HG02588 (cell line): Measurements from ENCODE around the gene GABBR2.
"Not testable (repeated sequence)": the region's sequence is repeated elsewhere in the genome, so short reads cannot be mapped to it uniquely, and the experiment has no call there.

Experiments used
- ATAC-seq: cut with Tn5 transposase; IDR thresholded peaks from one replicate; pipeline ENCODE4 v1.9.1; 2021; ENCODE audit warnings: mild to moderate bottlenecking, moderate library complexity; ENCODE audit not compliant: unreplicated experiment

Gene GABBR2

DNA sequence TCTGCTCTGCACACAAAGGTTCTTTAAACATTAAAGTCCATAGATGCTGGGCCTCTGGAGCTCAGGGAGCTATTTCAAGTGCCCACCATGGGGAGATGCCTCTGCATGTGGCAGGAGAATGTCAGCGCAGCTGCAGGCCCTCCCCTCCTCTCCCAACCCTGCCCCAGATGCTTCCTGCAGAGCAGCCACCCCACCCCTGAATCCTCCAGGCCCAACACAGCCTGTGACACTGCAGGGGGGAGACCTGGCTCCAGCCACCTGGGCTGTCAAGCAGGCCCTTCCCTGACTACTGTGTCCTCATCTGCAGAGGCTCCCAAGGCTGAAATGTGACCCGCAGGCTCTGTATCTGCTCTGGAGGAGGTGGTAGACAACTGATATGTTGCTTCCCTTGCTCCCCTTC, 213.9 kb downstream of the GABBR2 start:
- no peak for ATAC-seq

DNA sequence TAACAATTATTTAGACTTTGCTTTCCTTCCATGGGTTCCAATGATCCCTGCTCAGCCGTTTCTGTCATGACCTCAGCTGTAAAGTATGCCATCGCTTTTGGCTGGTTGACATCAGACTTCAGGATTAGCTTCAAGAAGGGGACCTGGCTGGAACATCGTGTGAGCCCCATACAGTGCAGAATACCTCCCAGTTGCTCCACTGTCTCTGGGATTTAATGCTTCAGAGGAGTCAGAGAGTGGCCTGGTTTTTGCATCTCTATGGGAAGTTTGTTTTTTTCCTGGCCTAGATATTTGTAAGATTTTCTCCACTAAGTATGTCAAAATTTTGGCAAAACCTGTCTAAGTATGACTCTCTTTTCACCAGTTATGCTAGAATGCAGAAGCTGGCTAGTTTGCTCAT, 216.9 kb downstream of the GABBR2 start:
- no peak for ATAC-seq

DNA sequence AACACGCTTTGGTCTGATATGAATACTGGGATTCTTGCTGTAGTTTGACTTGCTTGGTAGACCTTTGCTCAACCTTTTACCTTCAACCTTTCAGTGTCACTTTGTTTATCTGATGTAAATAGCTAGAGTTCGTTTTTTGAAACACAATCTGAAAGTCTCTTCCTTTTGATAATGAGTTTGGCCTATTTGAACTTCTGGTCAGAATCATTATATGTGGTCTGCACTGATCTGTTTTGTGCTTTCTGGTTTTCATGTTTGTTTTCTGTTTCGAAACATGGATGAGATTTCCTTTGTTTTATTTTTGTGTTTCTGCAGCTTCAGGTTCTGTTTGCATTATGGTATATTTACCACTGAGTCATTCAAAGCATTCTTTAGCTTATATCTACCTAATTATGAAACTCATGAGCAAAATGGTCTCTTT, 217.5 kb downstream of the GABBR2 start:
- ATAC-seq = no peak

DNA sequence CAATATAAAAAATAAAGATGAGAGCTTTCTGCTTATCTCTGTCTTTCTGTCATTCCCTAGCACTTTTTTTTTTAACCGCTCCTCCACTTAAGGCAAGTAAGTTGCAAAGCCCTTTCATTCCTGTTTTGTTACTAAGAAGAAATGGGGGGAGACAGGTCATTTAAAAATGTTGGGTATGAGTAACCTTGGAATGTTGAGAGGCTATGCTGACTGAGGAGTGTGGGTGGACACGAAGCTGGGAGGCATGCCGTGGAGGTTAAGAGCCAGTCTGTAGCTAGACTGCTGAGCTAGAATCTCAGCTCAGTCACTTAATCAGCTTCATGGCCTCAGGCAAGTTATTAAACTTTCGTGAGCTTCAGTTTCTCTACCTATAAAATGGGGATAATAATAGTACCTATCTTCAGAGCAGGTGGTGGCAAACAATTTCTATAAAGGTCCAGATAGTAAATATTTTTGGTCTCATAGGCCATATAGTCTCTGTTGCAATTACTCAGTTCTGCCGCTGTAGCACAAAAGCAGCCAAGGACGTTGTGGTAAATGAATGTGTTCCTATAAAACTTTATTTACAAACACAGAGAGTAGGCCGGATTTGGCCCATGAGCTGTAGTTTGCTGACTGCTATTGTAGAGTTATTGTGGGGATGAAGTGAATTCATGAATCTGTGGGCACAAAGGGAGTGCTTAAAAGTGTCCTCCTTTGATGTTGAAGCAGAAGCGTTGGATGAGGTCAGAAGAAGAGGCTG, 220.0 kb downstream of the GABBR2 start:
- ATAC-seq = no peak

DNA sequence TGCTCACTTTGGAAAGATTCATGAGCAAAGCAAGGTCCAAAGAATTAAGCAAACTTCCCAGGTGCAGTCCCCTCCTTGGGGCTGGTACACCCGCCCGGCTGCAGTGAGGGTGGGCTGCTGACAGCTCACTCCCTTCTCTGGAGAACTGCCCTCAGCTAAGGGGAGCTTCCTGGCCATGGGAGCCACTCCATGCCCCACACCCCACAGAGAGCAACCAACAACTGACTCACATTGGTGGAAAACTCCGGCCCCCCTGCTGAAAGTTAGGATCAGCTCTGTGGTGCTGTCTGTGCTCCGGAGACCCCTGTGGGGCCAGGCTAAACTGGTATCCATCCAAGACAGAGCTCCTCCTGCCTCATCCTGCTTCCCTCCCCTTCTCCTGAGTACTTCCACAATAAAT, 223.0 kb downstream of the GABBR2 start:
- ATAC-seq = no peak

DNA sequence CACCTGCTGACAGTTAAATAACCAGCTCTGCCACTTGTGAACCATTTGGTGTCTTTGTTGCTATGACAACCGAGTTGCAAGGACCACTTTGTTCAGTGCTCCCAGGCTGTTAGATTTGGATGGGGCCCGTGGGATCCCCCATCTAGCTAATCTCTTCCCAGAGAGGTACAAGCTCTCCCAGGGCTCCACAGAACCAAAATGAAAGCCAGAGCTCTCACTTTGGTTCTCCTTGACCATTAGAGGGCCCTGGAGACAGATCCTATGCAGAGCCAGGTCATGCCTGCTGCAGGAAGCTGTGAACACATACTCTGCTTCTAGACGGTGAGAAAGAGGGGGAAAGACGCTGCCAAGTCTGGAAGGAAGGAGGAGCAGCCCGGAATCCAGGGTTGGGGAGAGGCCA, 224.6 kb downstream of the GABBR2 start:
- ATAC-seq = no peak

DNA sequence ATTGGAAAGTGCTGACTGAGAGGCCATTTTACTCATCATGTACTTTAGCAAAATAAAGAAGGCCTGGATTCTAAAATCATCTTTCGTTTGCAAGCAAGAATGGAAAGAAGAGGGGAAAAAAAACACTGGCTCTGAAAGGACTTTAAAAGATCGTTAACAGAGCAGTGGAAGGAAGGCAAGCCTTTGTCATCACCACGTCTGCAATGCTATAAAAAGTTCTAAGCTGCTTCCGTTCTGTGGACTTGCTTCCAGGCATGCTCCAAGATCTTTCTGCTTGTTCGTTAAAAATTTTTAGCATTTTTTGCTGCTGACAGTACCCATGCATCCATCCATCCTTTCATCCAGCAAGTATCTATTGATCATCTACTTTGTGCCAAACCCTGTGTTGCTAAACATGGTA, 226.5 kb downstream of the GABBR2 start:
- no peak for ATAC-seq

DNA sequence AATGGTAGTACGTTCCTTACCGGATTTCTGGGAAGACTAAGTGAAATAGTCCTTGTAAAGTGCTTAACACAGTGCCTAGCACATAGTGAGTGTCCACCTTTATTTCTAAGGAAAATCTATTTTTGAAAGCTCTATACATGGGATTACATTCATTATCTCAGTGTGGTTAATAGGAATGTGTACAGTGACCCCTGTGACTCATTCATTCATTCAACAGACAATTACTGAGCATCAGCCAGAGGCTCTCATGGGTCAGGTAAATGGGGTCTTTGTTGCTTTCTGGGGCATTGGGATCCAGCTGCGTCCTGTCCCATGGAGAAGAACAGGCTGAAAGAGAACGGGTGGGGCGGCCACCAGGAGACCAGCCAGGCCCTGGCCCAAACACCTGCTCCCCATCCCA, 227.1 kb downstream of the GABBR2 start:
- no peak for ATAC-seq

DNA sequence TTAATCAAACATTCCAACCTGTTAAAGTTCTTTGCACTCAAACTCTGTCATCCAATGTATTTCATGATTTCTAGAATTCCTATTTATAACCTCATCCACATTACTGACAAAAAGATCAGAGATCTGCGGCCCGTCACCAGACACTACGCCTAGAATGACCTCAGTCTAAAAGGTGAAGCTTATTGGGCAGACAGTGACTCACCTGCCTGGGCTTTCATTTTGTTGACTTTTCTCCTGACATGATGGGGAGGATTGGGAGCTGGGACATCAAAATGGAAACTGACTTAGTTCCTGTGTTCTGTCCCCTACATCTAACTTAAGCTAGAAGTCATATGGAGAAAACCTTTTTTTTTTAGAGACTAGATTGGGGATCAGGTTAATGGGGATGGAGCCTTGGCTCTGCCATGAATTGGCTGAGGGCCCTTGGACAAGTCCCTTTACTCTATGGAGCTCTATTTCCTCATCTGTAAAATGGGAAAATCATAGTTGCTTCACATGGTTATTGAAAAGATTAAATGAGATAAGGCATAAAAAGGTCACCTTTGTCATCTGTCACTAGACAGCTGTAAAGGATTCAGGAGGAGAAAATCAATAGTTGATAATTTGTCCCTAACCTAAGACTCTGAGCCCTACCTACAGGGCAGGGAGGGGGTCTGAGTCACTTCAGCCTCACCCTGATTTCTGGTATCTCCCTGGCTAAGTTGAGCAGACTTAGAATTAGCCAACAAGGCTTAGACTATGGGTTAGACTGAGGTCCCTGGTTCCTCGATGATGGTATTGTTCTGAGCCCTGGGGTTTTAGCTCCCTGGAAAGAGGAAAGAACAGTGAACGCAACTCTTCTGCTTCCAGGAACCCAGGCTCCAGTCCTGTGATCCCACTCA, 228.5 kb downstream of the GABBR2 start:
- no peak for ATAC-seq

DNA sequence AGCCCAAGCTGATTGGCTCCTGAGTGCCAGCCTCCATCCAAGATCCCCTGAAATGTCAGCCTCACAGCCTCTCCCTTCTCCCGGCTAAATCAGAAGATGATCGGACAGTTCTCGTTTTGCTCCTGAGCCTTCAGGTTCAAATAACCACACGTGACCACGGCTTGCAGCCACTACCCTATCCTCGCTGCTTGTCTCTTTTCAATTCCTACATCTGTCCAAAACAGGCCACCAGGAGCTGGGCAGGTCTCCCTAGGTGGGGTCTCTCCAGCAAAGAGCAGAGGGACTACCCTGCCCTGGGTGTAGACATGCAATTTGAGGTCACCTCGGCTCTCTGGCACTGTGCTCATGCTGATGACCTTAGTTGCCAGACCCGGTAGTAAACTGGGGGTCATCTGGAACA, 229.3 kb downstream of the GABBR2 start:
- no peak for ATAC-seq

DNA sequence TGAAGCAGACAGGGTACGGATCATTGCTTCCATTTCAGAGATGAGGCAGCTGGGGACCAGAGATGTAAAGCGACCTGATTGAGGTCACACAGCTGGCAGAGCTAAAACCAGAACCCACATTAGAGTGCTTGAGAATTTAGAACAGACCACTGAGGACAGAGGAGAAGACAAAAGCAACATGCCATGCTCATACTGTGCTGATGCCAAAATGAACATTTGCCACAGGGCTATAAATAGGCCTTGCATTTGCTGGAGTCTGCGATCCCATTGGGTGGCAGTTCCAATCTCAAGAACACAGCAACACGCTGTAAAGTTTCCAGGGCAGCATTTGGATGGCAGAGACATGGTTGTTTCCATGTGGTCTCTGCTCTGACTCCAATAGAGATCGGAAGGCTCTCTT, 230.9 kb downstream of the GABBR2 start:
- ATAC-seq = no peak

DNA sequence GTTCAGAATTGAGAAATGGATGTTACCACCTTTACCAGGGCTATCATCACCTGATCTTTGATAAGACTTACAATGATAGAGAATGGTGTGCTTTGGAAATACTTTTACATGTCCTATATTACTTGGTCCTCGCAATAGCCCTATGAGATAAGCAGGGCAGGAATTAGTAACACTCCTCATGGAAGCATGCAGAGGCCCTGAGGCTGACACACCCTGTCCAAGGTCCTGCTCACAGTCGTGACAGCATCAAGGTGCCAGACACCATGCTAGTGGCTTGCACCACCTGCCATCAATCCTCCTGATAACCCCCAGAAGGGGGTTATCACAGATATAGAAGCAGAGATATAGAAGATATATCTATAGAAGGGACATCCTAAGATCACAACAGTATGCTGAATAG, 236.5 kb downstream of the GABBR2 start:
- no peak for ATAC-seq

DNA sequence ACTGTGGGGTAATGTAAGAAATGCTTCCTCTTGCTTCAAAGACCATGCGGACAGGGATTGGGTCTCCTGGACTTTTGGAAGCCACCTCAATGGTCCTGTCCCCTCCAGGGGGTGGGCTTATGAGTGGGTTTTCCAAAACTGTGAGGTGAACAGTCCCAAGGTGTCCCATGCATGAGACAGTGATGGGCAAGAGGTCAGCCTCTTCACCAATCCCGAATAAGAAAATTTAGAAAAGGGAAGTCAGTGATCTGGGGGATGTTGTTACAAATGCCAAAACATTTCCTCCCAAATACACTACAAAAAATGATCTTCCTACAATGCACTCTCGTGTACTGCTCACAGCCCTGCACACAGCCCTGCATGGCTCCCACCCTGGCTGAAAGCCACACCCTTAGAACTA, 237.6 kb downstream of the GABBR2 start:
- ATAC-seq = no peak

DNA sequence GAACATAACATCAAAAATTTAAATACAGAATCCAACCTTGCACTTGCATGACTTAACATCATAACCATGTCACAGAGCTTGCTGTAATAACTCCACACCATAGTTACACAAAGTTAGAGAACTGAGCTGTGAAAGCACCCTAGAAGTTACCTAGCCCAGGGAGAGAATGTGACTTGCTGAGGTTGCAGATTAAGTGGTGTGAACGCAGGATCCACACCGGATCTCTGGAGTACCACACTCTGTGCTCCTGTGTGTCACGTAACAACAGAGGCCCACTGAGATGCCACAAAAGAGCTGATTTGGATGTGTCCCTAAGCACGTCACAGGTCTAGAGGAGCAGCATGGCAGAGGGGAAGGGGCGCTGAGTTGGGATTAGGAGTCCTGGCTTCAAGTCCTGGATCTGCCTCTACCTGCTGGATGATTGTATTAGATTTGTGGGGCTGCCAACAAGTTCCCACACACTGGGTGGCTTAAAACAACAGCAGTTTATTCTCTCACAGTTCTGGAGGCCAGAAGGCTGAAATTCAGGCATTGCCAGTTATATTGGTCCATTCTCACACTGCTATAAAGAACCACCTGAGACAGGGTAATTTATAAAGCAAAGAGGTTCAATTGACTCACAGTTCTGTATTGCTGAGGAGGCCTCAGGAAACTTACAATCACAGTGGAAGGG, 240.0 kb downstream of the GABBR2 start:
- ATAC-seq = no peak

DNA sequence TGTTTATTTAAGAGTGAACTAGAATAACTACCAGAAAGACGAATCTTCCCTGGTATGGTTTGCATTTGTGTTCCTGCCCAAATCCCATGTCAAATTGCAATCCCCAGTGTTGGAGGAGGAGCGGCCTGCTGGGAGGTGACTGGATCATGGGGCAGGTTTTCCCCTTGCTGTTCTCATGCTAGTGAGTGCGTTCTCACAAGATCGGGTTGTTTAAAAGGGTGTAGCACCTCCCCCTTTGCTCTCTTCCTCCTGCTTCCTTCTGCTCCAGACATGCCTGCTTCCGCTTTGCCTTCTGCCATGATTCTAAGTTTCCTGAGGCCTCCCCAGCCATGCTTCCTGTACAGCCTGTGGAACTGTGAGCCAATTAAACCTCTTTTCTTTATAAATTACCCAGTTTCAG, 242.9 kb downstream of the GABBR2 start:
- no peak for ATAC-seq

DNA sequence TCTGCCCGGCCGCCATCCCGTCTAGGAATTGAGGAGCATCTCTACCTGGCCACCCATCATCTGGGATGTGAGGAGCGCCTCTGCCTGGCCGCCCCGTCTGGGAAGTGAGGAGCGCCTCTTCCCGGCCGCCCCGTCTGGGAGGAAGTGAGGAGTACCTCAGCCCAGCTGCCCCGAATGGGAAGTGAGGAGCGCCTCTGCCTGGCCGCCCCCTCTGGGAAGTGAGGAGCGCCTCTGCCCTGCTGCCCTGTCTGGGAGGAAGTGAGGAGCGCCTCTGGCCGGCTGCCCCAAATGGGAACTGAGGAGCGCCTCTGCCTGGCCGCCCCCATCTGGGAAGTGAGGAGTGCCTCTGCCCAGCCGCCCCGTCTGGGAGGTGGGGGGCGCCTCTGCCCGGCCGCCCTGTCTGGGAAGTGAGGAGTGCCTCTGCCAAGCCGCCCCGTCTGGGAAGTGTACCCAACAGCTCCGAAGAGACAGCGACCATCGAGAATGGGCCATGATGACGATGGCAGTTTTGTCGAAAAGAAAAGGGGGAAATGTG, 244.5 kb downstream of the GABBR2 start:
- not testable (repeated sequence) for ATAC-seq

DNA sequence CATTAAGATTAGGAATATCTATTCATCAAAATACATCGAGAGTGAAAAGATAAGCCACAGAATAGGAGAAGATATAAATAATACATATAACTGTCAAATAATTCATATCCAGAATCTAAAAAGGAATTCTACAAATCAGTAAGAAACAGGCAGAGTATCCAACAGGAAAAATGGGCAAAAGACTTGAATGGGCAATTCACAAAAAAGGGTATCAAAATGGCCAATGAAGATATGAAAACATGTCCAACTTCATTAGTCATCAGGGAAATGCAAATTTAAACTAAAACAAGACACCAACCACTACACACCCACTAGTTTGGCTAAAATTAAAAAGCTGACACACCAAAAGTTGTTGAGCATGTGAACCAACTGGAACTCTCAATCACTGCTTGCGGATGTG, 246.4 kb downstream of the GABBR2 start:
- no peak for ATAC-seq

DNA sequence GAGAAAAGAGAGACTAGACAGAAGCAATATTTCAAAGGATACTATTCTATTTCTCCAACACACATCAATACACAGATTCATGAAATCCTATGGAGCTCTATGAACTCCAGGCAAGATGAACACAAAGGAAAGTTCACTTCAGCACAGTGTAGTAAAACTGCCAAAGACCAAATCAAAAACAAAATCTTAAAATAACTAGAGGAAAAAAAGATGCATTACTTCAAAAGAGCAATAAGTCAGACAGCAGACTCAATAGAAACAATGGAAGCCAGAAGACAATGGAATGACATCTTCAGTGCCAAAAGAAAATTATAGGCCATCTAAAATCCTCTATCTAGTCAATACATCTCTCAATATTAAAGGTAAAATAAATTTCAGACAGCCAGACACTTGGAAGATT, 248.0 kb downstream of the GABBR2 start:
- ATAC-seq = no peak

DNA sequence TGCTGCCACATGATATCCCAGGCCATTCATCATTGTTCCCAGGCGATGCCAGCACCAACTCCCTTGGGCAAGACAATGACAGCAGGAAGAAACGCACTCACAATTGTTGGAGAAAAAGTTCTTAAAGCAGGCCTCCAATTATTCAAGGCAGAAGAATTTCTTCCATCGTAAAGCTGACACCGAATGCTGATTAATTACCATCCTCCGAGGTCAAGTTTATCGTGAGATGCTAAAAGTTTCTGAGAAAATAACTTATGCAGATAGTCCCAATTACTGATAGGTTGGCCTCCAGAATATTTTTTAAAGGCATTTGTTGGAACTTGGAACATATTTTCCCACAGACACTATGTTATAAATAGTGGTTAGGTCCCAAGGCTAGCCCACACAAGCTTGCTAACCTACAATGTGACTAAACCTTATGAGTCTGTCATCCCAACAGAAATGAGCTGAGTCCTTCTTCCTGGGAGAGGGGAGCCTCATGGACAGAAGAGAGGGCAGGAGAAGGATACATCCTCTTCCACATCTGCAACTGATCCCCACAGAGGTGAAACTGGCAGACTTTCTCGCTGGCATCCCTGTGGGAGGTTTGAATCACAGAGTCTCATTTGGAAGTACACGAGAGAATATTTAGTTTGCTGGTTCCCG, 250.9 kb downstream of the GABBR2 start:
- ATAC-seq = no peak

DNA sequence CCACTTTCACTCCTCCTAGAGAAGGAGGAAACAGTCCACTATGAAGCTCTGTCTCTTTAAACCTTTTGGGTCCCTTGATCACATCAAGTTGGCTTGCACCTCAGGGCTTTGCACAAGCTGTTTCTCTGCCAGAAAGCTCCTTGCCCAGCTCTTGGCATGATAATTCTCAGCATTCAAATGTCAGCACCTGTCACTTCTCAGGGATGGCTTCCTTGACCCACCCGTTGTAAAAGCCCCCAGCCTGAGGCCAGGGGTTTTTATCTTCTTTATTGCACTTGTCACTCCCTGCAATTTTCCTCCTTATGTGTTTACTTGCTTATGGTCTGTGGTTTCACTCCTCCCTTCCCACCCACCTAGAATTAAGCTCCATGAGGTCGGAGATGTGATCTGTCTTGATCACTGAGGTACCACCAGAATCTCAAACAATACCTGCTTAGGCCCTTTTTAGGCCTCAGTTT, 252.6 kb downstream of the GABBR2 start:
- ATAC-seq = no peak
